Panc1 (cell line): ENCODE measurements around the gene TTC28.

Experiments
- CTCF ChIP-seq: fragments of 450-650 bp; IDR thresholded peaks from 2 replicates; pipeline ENCODE4 v1.5.1; 2017; ENCODE audit warnings: mild to moderate bottlenecking
- POLR2AphosphoS5 ChIP-seq: IDR thresholded peaks from 2 replicates; pipeline ENCODE4 v1.6.1; 2012; ENCODE audit warnings: mild to moderate bottlenecking, low read depth, low read length, moderate library complexity
- REST ChIP-seq, 2 experiments: IDR thresholded peaks; 2 replicates each; pipeline ENCODE4 v1.6.1; 2011 to 2012; ENCODE audit warnings: low read depth in 2 of 2, control low read depth in 1 of 2, low read length in 1 of 2, mild to moderate bottlenecking in 1 of 2, moderate library complexity in 1 of 2; ENCODE audit not compliant: insufficient read depth in 1 of 2
- SIN3A ChIP-seq: IDR thresholded peaks from 2 replicates; pipeline ENCODE4 v1.6.1; 2012; ENCODE audit warnings: low read depth, mild to moderate bottlenecking, low read length, moderate library complexity, borderline replicate concordance; ENCODE audit not compliant: insufficient read depth
- TCF7L2 ChIP-seq: IDR thresholded peaks from 2 replicates; pipeline ENCODE4 v1.6.1; 2011; ENCODE audit warnings: mild to moderate bottlenecking, low read depth, low read length, inconsistent platforms

GRCh38 chr22:28046100-28046499, 633.5 kb downstream of the TTC28 start:
- TF ChIP-seq POLR2AphosphoS5 (no peak), CTCF (no peak), REST (IDR thresholded peaks at IDR 0.05; ENCODE audit: insufficient read depth in 1 of 2, low read depth in 2 of 2, low read length in 1 of 2) (no peak), SIN3A (no peak), TCF7L2 (no peak)
